Adrenal gland (tissue), 12 donors: ENCODE results near the gene DOLPP1. TPM values are rescaled to one million over a fixed set of nuclear protein-coding genes. Genes with fewer than 3 reads are reported as not detected.

Source experiments
- DNase-seq, 7 donors: peaks; one replicate each; pipeline ENCODE4 v3.0.0-alpha.2; 2019 to 2020
- H3K27ac ChIP-seq, 5 donors: fragments of 200-600 bp; sonication (generic) in 4 of 5; 1 replicate in 3 of 5; 2 replicates in 2 of 5; pipeline versions ENCODE4 v1.5.1 to v1.8.0; 2016 to 2020; ENCODE audit warnings: mild to moderate bottlenecking in 1 of 5
- H3K27me3 ChIP-seq: fragments of 200-600 bp; 2 replicates; pipeline ENCODE4 v1.8.0; 2021
- H3K36me3 ChIP-seq, 2 donors: fragments of 200-600 bp; replicated peaks in 1 of 2; 1 replicate in 1 of 2; 2 replicates in 1 of 2; pipeline versions ENCODE4 v1.5.1 to v1.8.0; 2018 to 2022
- H3K4me1 ChIP-seq, 2 donors: fragments of 200-600 bp; replicated peaks in 1 of 2; 1 replicate in 1 of 2; 2 replicates in 1 of 2; pipeline versions ENCODE4 v1.5.1 to v1.8.0; 2018 to 2021
- H3K4me3 ChIP-seq, 4 donors: fragments of 200-600 bp; sonication (generic) in 3 of 4; one replicate each; pipeline ENCODE4 v1.5.1; 2016 to 2018
- H3K9me3 ChIP-seq, 3 donors: fragments of 200-600 bp; sonication (generic) in 1 of 3; replicated peaks in 1 of 3; 1 replicate in 2 of 3; 2 replicates in 1 of 3; pipeline versions ENCODE4 v1.5.1 to v1.8.0; 2016 to 2021
- POLR2A ChIP-seq, 2 donors: fragments of 450-650 bp; IDR thresholded peaks; one replicate each; pipeline ENCODE4 v1.6.1; 2017; ENCODE audit warnings: antibody characterized with exemption in 2 of 2, mild to moderate bottlenecking in 2 of 2, moderate library complexity in 1 of 2
- WGBS, 4 donors: extraction: QIAGEN DNeasy Blood & Tissue Kit in 2 of 4; methylation state at CpG; one replicate each; pipeline versions ENCODE4 v1.1.5 to v1.1.7; 2013 to 2017; 5-methylcytosine and 5-hydroxymethylcytosine counted together
- intact Hi-C, 2 donors: fragments of 100-400 bp; cut with DNase I; formaldehyde crosslinking; loops; one replicate each; pipeline versions ENCODE4 v1.14.1 to v1.15.0; 2022 to 2023
- polyA plus RNA-seq, 3 donors: library from polyadenylated mRNA; stranded (reverse); fragments of 200-250 nt in 2 of 3; fragments of 350-450 nt in 1 of 3; fragmentation: Illumina TruSeq in 1 of 3; extraction: RNeasy Lipid Tissue Mini Kit (QIAGEN cat#74804) in 1 of 3; gene quantifications; one replicate each; pipeline ENCODE4 v1.2.3, GENCODE V29; 2013 to 2014
- total RNA-seq, 9 donors: library from RNA; depleted of rRNA in 4 of 9; stranded (reverse); fragments of >200 nt in 4 of 9; fragments of 120-200 nt in 1 of 9; fragmentation: NEBNext Ultra II Directional in 1 of 9; extraction: Animal tissue kit (Norgen Biotek cat#: 25700) in 1 of 9; gene quantifications; one replicate each; pipeline versions ENCODE4 v1.1.0 to v1.2.4, GENCODE V29; 2013 to 2023
- TF ChIP-seq, protein P1 (sequence below), 6 experiments: fragments of 450-650 bp in 4 of 6; fragments of 200-600 bp in 2 of 6; sonication (generic) in 1 of 6; IDR thresholded peaks; 1 replicate in 5 of 6; 2 replicates in 1 of 6; pipeline versions ENCODE4 v1.5.1 to v1.8.0; 2016 to 2021; ENCODE audit warnings: antibody characterized with exemption in 6 of 6, mild to moderate bottlenecking in 2 of 6, moderate library complexity in 1 of 6
- donor health status: healthy with polysubstance abuse.
- donor health status: Bipolar disorder and iron deficiency.
- donor health status: DM: yes; HTN: yes; CAD: no.
- donor health status: DM: no; HTN: no; CAD: no.
- donor health status: DM: no; HTN: no; CAD: no.
- donor health status: DM: yes; HTN: yes; CAD: no.

DOLPP1 gene
- total and polyA plus RNA-seq, 12 donors = 4.4 to 31.8 (median 19.2) TPM

DNA sequence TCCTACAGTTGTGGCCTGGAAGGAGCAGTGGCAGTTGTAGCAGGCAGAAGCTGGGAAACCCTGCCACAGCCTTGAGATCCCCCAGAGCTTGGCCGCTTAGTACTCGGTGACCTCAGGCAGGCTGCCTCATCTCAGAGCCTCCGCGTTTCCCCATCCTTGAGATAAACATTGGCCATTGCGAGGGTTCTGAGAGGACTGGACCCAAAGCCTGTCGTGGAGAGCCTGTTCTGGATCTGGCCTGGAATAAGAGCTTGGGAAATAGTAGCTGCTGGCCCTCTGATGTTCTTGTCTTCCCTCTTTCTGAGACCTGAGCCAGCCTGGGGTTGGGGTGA lies 43.2 kb upstream of the DOLPP1 start:
- Histone ChIP-seq H3K9me3 (no peaks in the 10 kb centered on the region), H3K4me3 (peak overlapping the region in 1 of 4 donors; percentile 73), H3K27me3 (no peaks in the 10 kb centered on the region), H3K27ac (peak overlapping the region; percentile 25 to 82 (median 72)), H3K4me1 (peaks cover 18 to 19% of the 10 kb centered on the region in 2 donors), H3K36me3 (peaks cover 0 to 24% of the 10 kb centered on the region in 2 donors)
- TF ChIP-seq, protein P1, sequence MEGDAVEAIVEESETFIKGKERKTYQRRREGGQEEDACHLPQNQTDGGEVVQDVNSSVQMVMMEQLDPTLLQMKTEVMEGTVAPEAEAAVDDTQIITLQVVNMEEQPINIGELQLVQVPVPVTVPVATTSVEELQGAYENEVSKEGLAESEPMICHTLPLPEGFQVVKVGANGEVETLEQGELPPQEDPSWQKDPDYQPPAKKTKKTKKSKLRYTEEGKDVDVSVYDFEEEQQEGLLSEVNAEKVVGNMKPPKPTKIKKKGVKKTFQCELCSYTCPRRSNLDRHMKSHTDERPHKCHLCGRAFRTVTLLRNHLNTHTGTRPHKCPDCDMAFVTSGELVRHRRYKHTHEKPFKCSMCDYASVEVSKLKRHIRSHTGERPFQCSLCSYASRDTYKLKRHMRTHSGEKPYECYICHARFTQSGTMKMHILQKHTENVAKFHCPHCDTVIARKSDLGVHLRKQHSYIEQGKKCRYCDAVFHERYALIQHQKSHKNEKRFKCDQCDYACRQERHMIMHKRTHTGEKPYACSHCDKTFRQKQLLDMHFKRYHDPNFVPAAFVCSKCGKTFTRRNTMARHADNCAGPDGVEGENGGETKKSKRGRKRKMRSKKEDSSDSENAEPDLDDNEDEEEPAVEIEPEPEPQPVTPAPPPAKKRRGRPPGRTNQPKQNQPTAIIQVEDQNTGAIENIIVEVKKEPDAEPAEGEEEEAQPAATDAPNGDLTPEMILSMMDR (IDR thresholded peaks at IDR 0.05) = no peak
- peak in 1 of 2 donors; percentile 46 for TF ChIP-seq POLR2A (IDR thresholded peaks at IDR 0.05)
- intact Hi-C loops = no loop called here
- peak in 6 of 7 donors; percentile 63 to 80 (median 72) for DNase-seq
- 17 to 51% (median 28%) methylated on average over 6 of the region's 6 CpGs for WGBS, 4 donors

DNA sequence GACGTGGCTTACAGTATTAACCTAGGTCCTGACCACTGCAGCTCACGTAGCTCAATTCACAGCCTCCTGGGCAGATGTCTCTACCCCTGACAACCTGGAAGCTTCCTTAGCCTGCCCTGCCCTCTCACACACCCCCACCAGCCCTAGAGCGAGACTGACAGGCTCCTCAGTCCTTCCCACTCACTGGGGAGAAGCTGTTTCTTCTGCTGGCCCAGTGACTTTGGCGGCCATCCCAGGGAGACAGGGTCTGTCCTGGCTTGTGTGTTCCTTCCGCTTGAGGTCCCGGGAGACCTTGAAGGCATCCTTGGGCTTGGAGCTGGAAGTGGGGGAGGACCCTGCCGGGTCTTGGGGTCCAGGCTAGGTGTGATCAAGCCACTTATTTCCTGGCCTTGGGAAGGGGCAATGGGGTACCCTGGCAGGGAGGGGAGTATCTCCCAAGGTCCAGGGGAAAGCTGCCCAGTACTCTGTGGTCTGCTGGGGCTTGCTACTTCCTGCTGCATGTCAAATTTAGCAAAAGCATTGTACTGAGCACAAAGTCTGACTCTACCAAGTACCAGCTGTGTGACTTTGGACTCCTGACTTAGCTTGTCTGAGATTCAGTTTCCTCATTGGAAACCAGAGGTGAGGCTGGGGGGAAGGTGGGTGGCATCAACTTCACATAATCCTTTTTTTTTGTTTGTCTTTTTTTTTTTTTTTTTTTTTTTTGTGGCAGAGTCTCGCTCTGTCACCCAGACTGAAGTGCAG lies 42.6 kb upstream of the DOLPP1 start:
- H3K4me3 ChIP-seq = peak overlapping the region in 1 of 4 donors; percentile 73
- intact Hi-C loops = no loop called here
- TF ChIP-seq, protein P1 (IDR thresholded peaks at IDR 0.05) = no peak
- no peak for TF ChIP-seq POLR2A (IDR thresholded peaks at IDR 0.05)
- peaks cover 0 to 27% of the 10 kb centered on the region in 2 donors for H3K36me3 ChIP-seq
- H3K27ac ChIP-seq = peak overlapping the region; percentile 25 to 82 (median 72)
- H3K4me1 ChIP-seq = peaks cover 18 to 19% of the 10 kb centered on the region in 2 donors
- no peaks in the 10 kb centered on the region for H3K27me3 ChIP-seq
- 34 to 40% (median 37%) methylated on average over 4 to 8 of the region's 8 CpGs for WGBS, 4 donors
- DNase-seq = peak in 6 of 7 donors; percentile 51 to 78 (median 64)
- H3K9me3 ChIP-seq = no peaks in the 10 kb centered on the region

DNA sequence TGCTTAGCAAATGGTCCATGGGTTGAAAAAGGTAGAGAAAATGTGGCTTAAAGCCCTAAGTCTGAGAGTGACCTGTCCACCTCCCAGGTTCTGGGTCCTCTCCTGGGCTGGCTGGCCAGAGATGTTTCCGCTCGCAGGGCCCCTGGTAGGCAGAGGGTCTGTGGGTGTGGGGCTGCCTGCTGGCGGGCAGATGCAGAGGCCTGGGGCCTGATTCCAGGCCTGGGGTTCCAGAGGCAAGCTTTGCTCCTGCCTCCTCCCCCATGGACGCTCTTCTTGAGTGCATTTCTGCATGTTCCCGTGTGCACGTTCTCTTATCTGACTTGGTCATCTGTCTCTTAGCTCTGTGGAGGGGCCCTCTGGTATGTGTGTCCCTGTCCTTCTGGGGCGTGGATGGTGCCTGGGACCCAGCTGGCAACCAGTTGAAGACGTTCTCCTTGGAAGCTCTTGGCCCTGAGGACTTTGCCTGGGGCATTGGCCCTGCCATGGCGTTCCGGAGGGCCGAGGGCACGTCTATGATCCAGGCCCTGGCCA lies 40.7 kb upstream of the DOLPP1 start:
- no peak for DNase-seq
- 85 to 88% (median 86%) methylated on average over 7 to 12 of the region's 12 CpGs for WGBS, 4 donors
- intact Hi-C loops = no loop called here
- no peaks in the 10 kb centered on the region for H3K27me3 ChIP-seq
- peaks cover 18 to 19% of the 10 kb centered on the region in 2 donors for H3K4me1 ChIP-seq
- H3K4me3 ChIP-seq = no peak overlapping the region
- no peak overlapping the region for H3K27ac ChIP-seq
- H3K36me3 ChIP-seq = peaks cover 0 to 35% of the 10 kb centered on the region in 2 donors
- no peaks in the 10 kb centered on the region for H3K9me3 ChIP-seq
- TF ChIP-seq POLR2A (IDR thresholded peaks at IDR 0.05) = no peak
- TF ChIP-seq, protein P1 (IDR thresholded peaks at IDR 0.05) = no peak

DNA sequence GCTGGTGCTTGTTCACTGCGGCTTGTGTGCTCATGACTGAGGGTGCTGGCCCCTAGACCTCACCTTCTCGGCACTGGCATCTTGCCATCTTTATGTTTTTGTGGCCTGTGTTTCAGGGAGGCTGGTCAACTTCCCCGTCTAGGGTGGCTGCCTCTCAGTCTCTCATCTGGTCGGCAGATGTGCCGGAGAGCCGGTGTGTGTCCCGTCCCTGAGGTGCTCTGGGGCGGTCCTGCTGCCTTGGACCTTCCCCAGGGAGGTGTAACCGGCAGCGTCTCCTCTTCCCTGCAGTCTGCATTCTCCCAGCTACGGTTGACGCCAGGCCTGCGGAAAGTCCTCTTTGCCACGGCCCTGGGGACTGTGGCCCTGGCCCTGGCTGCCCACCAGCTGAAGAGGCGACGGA lies 38.9 kb upstream of the DOLPP1 start:
- no peak for DNase-seq
- Histone ChIP-seq H3K36me3 (peaks cover 0 to 43% of the 10 kb centered on the region in 2 donors), H3K27me3 (no peaks in the 10 kb centered on the region), H3K4me1 (peaks cover 15 to 18% of the 10 kb centered on the region in 2 donors), H3K27ac (no peak overlapping the region), H3K4me3 (no peak overlapping the region), H3K9me3 (no peaks in the 10 kb centered on the region)
- 86 to 97% (median 90%) methylated on average over 13 to 16 of the region's 16 CpGs for WGBS, 4 donors
- TF ChIP-seq, protein P1 (IDR thresholded peaks at IDR 0.05) = no peak
- TF ChIP-seq POLR2A (IDR thresholded peaks at IDR 0.05) = no peak
- intact Hi-C loops = no loop called here
